Measurements from ENCODE around the gene ANKRD44. TPM values are rescaled to one million over a fixed set of nuclear protein-coding genes. Genes with fewer than 3 reads are reported as not detected.

The ANKRD44 gene
- total RNA-seq, 1 donor from 2014 or later, result 4.3 TPM

DNA sequence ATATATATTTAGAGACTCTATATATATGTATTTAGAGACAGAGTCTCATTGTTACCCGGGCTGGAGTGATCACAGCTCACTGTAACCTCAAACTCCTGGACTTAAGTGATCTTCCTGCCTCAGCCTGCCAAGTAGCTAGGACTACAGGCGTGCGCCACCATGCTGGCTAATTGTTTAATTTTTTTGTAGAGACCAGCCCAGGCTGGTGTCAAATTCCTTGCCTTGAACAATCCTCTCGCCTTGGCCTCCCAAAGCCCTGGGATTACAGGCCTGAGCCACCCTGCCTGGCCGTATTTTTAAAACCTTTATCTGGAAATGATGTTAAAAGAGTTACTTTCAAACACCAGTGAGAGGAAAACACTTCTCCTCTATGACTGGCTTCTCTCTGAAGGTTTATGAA is 353.1 kb downstream of the ANKRD44 start:
- H3K27me3 ChIP-seq (ENCODE audit: control insufficient read depth, insufficient read depth, low read length), result no peaks in the 10 kb centered on the region
- no peak for TF ChIP-seq CTCF (IDR thresholded peaks at IDR 0.05; ENCODE audit: insufficient read depth, low read length, poor library complexity, severe bottlenecking)
- no peak for DNase-seq (ENCODE audit: low read depth)

GRCh38 chr2:196956069-196956468 is 354.5 kb downstream of the ANKRD44 start:
- DNase-seq (ENCODE audit: low read depth), result no peak
- no peak overlapping the region for H3K4me3 ChIP-seq (ENCODE audit: low read depth, low read length)
- TF ChIP-seq CTCF (IDR thresholded peaks at IDR 0.05; ENCODE audit: insufficient read depth, low read length, poor library complexity, severe bottlenecking), result no peak
- no peaks in the 10 kb centered on the region for H3K27me3 ChIP-seq (ENCODE audit: control insufficient read depth, insufficient read depth, low read length)
- no peaks in the 10 kb centered on the region for H3K36me3 ChIP-seq (ENCODE audit: control insufficient read depth, insufficient read depth, low read length)

More for the DNA sequence above, 353.1 kb downstream of the ANKRD44 start:
- Histone ChIP-seq H3K36me3 (ENCODE audit: control insufficient read depth, insufficient read depth, low read length) (no peaks in the 10 kb centered on the region), H3K4me3 (ENCODE audit: low read depth, low read length) (no peak overlapping the region)

DNA sequence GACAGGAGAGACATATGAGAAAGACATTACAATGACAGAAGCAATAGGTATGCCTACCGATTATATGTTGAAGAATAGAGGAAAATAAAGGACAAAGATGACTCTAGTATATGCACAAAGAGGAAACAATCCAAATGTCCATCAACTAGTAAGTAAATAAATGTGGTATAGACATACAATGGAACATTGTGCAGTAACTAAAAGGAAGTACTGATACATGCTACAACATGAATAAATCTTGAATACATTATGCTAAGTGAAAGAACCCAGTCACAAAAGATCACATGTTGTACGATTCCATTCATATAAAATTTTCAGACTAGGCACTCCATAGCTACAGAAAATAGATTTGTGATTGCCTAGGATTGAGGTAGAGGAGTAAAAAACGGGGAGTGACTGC is 355.5 kb downstream of the ANKRD44 start:
- no peaks in the 10 kb centered on the region for H3K27me3 ChIP-seq (ENCODE audit: control insufficient read depth, insufficient read depth, low read length)
- H3K36me3 ChIP-seq (ENCODE audit: control insufficient read depth, insufficient read depth, low read length), result no peaks in the 10 kb centered on the region
- TF ChIP-seq CTCF (IDR thresholded peaks at IDR 0.05; ENCODE audit: insufficient read depth, low read length, poor library complexity, severe bottlenecking), result no peak
- no peak for DNase-seq (ENCODE audit: low read depth)
- H3K4me3 ChIP-seq (ENCODE audit: low read depth, low read length), result no peak overlapping the region

DNA sequence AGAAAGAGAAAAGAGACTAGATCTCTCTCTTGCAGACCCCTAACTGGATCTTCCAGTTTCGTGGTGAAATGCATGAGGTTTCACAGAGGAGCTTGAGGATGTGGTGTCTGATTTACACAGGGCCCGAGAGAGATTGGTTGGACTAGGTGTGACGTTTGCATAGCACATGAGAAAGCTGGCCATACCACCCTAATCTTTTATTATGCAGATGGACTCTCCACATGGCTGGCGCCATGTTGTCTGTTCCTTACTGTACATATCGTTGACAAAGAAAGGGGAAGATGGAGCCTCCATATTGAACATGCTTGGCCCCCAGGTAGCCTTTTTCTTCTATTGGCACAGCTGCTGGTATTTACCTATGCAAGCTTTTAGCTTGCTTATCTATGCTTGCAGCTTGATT is 356.6 kb downstream of the ANKRD44 start:
- no peak for TF ChIP-seq CTCF (IDR thresholded peaks at IDR 0.05; ENCODE audit: insufficient read depth, low read length, poor library complexity, severe bottlenecking)
- H3K27me3 ChIP-seq (ENCODE audit: control insufficient read depth, insufficient read depth, low read length), result no peaks in the 10 kb centered on the region
- H3K36me3 ChIP-seq (ENCODE audit: control insufficient read depth, insufficient read depth, low read length), result no peaks in the 10 kb centered on the region
- no peak for DNase-seq (ENCODE audit: low read depth)
- no peak overlapping the region for H3K4me3 ChIP-seq (ENCODE audit: low read depth, low read length)

DNA sequence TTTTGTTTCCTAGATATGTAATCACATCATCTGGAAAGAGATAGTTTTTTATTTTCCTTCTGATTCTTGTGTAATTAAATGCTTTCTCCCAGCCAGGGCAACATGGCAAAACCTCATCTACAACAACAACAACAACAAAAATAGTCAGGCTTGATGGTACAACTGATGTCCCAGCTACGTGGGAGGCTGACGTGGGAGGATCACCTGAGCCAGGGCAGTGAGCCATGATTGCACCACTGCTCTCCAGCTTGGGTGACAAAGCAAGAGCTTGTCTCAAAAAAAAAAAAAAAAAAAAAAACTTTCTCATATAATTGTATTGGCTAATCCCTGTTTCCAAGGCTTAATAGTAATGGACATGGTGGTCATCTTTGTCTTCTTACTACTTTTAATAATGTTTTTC is 357.6 kb downstream of the ANKRD44 start:
- no peaks in the 10 kb centered on the region for H3K36me3 ChIP-seq (ENCODE audit: control insufficient read depth, insufficient read depth, low read length)
- no peak for TF ChIP-seq CTCF (IDR thresholded peaks at IDR 0.05; ENCODE audit: insufficient read depth, low read length, poor library complexity, severe bottlenecking)
- DNase-seq (ENCODE audit: low read depth), result no peak
- no peak overlapping the region for H3K4me3 ChIP-seq (ENCODE audit: low read depth, low read length)
- no peaks in the 10 kb centered on the region for H3K27me3 ChIP-seq (ENCODE audit: control insufficient read depth, insufficient read depth, low read length)

DNA sequence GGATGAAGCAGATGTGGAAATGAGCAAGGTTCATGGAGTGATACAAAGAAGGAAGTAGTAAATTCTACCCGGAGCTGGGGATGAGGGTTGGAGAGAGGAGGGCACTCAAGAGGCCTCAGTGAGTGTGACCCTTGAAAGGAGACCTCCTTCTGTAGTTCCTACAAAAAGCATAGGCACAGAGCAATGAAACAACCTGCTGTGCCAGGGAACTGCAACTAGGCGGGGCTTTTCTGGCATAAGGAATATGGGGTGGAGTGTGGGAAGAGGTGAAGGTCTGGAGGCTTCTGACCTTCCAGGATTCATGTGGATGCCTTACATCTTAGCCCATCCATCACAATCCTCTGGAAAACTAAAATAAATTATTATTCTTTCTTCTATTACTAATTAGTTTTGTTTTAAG is 358.6 kb downstream of the ANKRD44 start:
- no peak for DNase-seq (ENCODE audit: low read depth)
- no peak overlapping the region for H3K4me3 ChIP-seq (ENCODE audit: low read depth, low read length)
- no peaks in the 10 kb centered on the region for H3K27me3 ChIP-seq (ENCODE audit: control insufficient read depth, insufficient read depth, low read length)
- no peak for TF ChIP-seq CTCF (IDR thresholded peaks at IDR 0.05; ENCODE audit: insufficient read depth, low read length, poor library complexity, severe bottlenecking)
- H3K36me3 ChIP-seq (ENCODE audit: control insufficient read depth, insufficient read depth, low read length), result no peaks in the 10 kb centered on the region

Measured in kidney epithelial cell (primary cell).